ENCODE data around the gene DIRAS1.

Gene DIRAS1

GRCh38 chr19:2754659-2755447 is 33.7 kb upstream of the DIRAS1 start:
- no peak for DNase-seq

GRCh38 chr19:2751438-2751830 is 30.3 kb upstream of the DIRAS1 start:
- no peak for DNase-seq

GRCh38 chr19:2750808-2751437 is 29.8 kb upstream of the DIRAS1 start:
- no peak for DNase-seq

- DNase-seq: no peak
These were observed 26.2 kb upstream of the DIRAS1 start for GRCh38 chr19:2747349-2747748.

- no peak for DNase-seq
These were observed 22.9 kb upstream of the DIRAS1 start for GRCh38 chr19:2744113-2744512.

- no peak for DNase-seq
These were observed 21.9 kb upstream of the DIRAS1 start for GRCh38 chr19:2743099-2743498.

- DNase-seq: no peak
These were observed 19.1 kb upstream of the DIRAS1 start for GRCh38 chr19:2740314-2740656.

GRCh38 chr19:2739602-2740313 is 18.6 kb upstream of the DIRAS1 start, which contains the start of gene SLC39A3:
SLC39A3 (minus strand) TSS chr19:2740017; CDS start chr19:2737257, 2,760 bp downstream.
- DNase-seq: peak; percentile 97

- no peak for DNase-seq
These were observed 15.5 kb upstream of the DIRAS1 start for GRCh38 chr19:2736550-2737190.

GRCh38 chr19:2735374-2735773 is 14.2 kb upstream of the DIRAS1 start:
- no peak for DNase-seq

GRCh38 chr19:2734589-2735288 is 13.6 kb upstream of the DIRAS1 start:
- no peak for DNase-seq

GRCh38 chr19:2733930-2734588 is 12.9 kb upstream of the DIRAS1 start:
- DNase-seq: no peak

GRCh38 chr19:2732883-2733282 is 11.7 kb upstream of the DIRAS1 start:
- no peak for DNase-seq

- no peak for DNase-seq
These were observed 11.1 kb upstream of the DIRAS1 start for GRCh38 chr19:2732157-2732725.

- no peak for DNase-seq
These were observed 10.2 kb upstream of the DIRAS1 start for GRCh38 chr19:2731181-2731995.

GRCh38 chr19:2729943-2730818 is 9.0 kb upstream of the DIRAS1 start:
- DNase-seq: no peak

- no peak for DNase-seq
These were observed 7.7 kb upstream of the DIRAS1 start for GRCh38 chr19:2728783-2729387.

- DNase-seq: no peak
These were observed 6.4 kb upstream of the DIRAS1 start for GRCh38 chr19:2727640-2727944.

GRCh38 chr19:2726904-2727639 is 5.9 kb upstream of the DIRAS1 start:
- DNase-seq: no peak

All from activated CD4-positive, alpha-beta T cell treated with anti-CD3 and anti-CD28 coated beads for 1 hour (primary cell).